ENCODE measurements around the gene PMM2. TPM values are rescaled to one million over a fixed set of nuclear protein-coding genes. Genes with fewer than 3 reads are reported as not detected.

PMM2 gene
- total and polyA plus RNA-seq, 2 donors (not counting 3 experiments of a cell fraction or from before 2014, with no cell fraction given) = 29.0 to 61.3 TPM

GRCh38 chr16:8774208-8774607 lies 23.4 kb upstream of the PMM2 start:
- dilution Hi-C loops (cut with MboI; ENCODE audit: extremely low pct_ligation_motif_present, low sequenced_read_pairs) = no loop called here
- Histone ChIP-seq H3K79me2 (ENCODE audit: control insufficient read depth, insufficient read depth, low read length) (no peaks in the 10 kb centered on the region), H3K9me1 (replicated peaks; ENCODE audit: control insufficient read depth, extremely low read depth, insufficient read depth, low read length) (no peaks in the 10 kb centered on the region), H2AFZ (ENCODE audit: low read depth, low read length) (no peak overlapping the region), H3K4me2 (ENCODE audit: insufficient read depth, low read length) (no peak overlapping the region), H4K20me1 (replicated peaks; ENCODE audit: control insufficient read depth, extremely low read depth, insufficient read depth, low read length) (no peaks in the 10 kb centered on the region), H3K4me1 (ENCODE audit: control insufficient read depth, extremely low read depth, insufficient read depth, low read length) (no peaks in the 10 kb centered on the region), H3K9ac (replicated peaks; ENCODE audit: extremely low read depth, insufficient read depth, low read length) (no peak overlapping the region), H3K27ac (ENCODE audit: insufficient read depth, low read depth, low read length) (no peak overlapping the region), H3K36me3 (ENCODE audit: control insufficient read depth in 2 of 2, extremely low read depth in 1 of 2, insufficient read depth in 2 of 2, low read length in 2 of 2) (no peaks in the 10 kb centered on the region), H3K4me3 (replicated peaks in 1 of 3; ENCODE audit: insufficient read depth in 1 of 3, low read depth in 1 of 3, low read length in 3 of 3) (no peak overlapping the region), H3K27me3 (ENCODE audit: control insufficient read depth in 2 of 2, insufficient read depth in 2 of 2, low read length in 2 of 2) (no peaks in the 10 kb centered on the region), H3K9me3 (replicated peaks; ENCODE audit: control insufficient read depth, insufficient read depth, low read length) (no peaks in the 10 kb centered on the region)
- no TSS peak for BruUV-seq (replicated peaks)
- FAIRE-seq (no peak), DNase-seq (ENCODE audit: low read depth, low spot score) (no peak)
- intact Hi-C loops (cut with micrococcal nuclease) = no loop called here
- CTCF ChIA-PET = no interaction called here
- no peak for TF ChIP-seq EZH2 (IDR thresholded peaks at IDR 0.05; ENCODE audit: borderline replicate concordance, low read depth, low read length, severe bottlenecking)
- TF ChIP-seq GATA2 (IDR thresholded peaks at IDR 0.05; ENCODE audit: insufficient read depth, insufficient read length, low read depth, low read length) = no peak
- TF ChIP-seq, protein P1, sequence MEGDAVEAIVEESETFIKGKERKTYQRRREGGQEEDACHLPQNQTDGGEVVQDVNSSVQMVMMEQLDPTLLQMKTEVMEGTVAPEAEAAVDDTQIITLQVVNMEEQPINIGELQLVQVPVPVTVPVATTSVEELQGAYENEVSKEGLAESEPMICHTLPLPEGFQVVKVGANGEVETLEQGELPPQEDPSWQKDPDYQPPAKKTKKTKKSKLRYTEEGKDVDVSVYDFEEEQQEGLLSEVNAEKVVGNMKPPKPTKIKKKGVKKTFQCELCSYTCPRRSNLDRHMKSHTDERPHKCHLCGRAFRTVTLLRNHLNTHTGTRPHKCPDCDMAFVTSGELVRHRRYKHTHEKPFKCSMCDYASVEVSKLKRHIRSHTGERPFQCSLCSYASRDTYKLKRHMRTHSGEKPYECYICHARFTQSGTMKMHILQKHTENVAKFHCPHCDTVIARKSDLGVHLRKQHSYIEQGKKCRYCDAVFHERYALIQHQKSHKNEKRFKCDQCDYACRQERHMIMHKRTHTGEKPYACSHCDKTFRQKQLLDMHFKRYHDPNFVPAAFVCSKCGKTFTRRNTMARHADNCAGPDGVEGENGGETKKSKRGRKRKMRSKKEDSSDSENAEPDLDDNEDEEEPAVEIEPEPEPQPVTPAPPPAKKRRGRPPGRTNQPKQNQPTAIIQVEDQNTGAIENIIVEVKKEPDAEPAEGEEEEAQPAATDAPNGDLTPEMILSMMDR (IDR thresholded peaks at IDR 0.05; ENCODE audit: extremely low read depth in 1 of 2, insufficient read depth in 1 of 2, low read depth in 1 of 2, low read length in 2 of 2) = no peak
- TF ChIP-seq, protein P2, sequence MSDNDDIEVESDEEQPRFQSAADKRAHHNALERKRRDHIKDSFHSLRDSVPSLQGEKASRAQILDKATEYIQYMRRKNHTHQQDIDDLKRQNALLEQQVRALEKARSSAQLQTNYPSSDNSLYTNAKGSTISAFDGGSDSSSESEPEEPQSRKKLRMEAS (IDR thresholded peaks at IDR 0.05; ENCODE audit: insufficient read depth, insufficient read length) = no peak
- TF ChIP-seq JUN (IDR thresholded peaks at IDR 0.05; ENCODE audit: borderline replicate concordance, insufficient read depth, insufficient read length, low read depth) = no peak
- no peak for TF ChIP-seq POLR2A (IDR thresholded peaks at IDR 0.05; ENCODE audit: low read depth, low read length)
- POLR2A ChIA-PET = no interaction called here

DNA sequence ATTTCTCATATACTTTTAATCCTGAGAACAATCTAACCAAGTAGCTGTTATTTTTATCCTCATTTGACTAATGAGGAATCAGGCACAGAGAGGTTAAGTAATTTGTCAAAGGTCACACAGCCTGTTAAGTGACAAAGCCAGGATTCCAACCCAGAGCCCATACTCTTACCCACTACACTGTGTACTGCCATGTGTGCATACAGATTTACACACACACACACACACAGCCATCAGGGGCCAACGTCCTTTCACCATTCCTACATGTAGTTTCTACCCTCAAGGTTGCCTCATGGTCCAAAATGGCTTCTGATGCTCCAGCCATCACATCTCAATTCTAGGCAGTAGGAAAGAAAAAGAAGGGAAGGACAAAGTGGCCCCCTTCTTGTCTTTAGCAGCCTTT lies 22.3 kb upstream of the PMM2 start:
- FAIRE-seq (no peak), DNase-seq (ENCODE audit: low read depth, low spot score) (no peak)
- Histone ChIP-seq H3K9me3 (replicated peaks; ENCODE audit: control insufficient read depth, insufficient read depth, low read length) (no peaks in the 10 kb centered on the region), H3K9ac (replicated peaks; ENCODE audit: extremely low read depth, insufficient read depth, low read length) (no peak overlapping the region), H3K4me3 (replicated peaks in 1 of 3; ENCODE audit: insufficient read depth in 1 of 3, low read depth in 1 of 3, low read length in 3 of 3) (no peak overlapping the region), H3K36me3 (ENCODE audit: control insufficient read depth in 2 of 2, extremely low read depth in 1 of 2, insufficient read depth in 2 of 2, low read length in 2 of 2) (no peaks in the 10 kb centered on the region), H3K27me3 (ENCODE audit: control insufficient read depth in 2 of 2, insufficient read depth in 2 of 2, low read length in 2 of 2) (no peaks in the 10 kb centered on the region), H3K27ac (ENCODE audit: insufficient read depth, low read depth, low read length) (no peak overlapping the region), H2AFZ (ENCODE audit: low read depth, low read length) (no peak overlapping the region), H4K20me1 (replicated peaks; ENCODE audit: control insufficient read depth, extremely low read depth, insufficient read depth, low read length) (no peaks in the 10 kb centered on the region), H3K4me1 (ENCODE audit: control insufficient read depth, extremely low read depth, insufficient read depth, low read length) (no peaks in the 10 kb centered on the region), H3K79me2 (ENCODE audit: control insufficient read depth, insufficient read depth, low read length) (no peaks in the 10 kb centered on the region), H3K4me2 (ENCODE audit: insufficient read depth, low read length) (no peak overlapping the region), H3K9me1 (replicated peaks; ENCODE audit: control insufficient read depth, extremely low read depth, insufficient read depth, low read length) (no peaks in the 10 kb centered on the region)
- intact Hi-C loops (cut with micrococcal nuclease) (no loop called here), dilution Hi-C loops (cut with MboI; ENCODE audit: extremely low pct_ligation_motif_present, low sequenced_read_pairs) (no loop called here)
- POLR2A ChIA-PET = no interaction called here
- CTCF ChIA-PET = no interaction called here
- TF ChIP-seq, protein P2 (IDR thresholded peaks at IDR 0.05; ENCODE audit: insufficient read depth, insufficient read length) = no peak
- no peak for TF ChIP-seq EZH2 (IDR thresholded peaks at IDR 0.05; ENCODE audit: borderline replicate concordance, low read depth, low read length, severe bottlenecking)
- no TSS peak for BruUV-seq (replicated peaks)
